Spleen (tissue), 11 donors: ENCODE results near the gene IFT52. TPM values are rescaled to one million over a fixed set of nuclear protein-coding genes. Genes with fewer than 3 reads are reported as not detected.
A peak's percentile ranks its signal among the peaks of the same experiment; 100 is the strongest.
"Not testable (repeated sequence)": the region's sequence is repeated elsewhere in the genome, so short reads cannot be mapped to it uniquely, and the experiment has no call there.

ENCODE experiments used
- DNase-seq: peaks from one replicate; pipeline ENCODE4 v3.0.0-alpha.2; 2020
- H3K27ac ChIP-seq, 8 donors: fragments of 200-600 bp; sonication (generic) in 7 of 8; 1 replicate in 4 of 8; 2 replicates in 4 of 8; pipeline versions ENCODE4 v1.5.0 to v1.8.0; 2016 to 2021; ENCODE audit warnings: inconsistent platforms in 4 of 8, mild to moderate bottlenecking in 4 of 8, moderate library complexity in 1 of 8
- H3K27me3 ChIP-seq, 7 donors: fragments of 200-600 bp; sonication (generic) in 6 of 7; replicated peaks in 1 of 7; 1 replicate in 4 of 7; 2 replicates in 3 of 7; pipeline versions ENCODE4 v1.5.0 to v1.8.0; 2016 to 2021; ENCODE audit warnings: inconsistent platforms in 3 of 7, mild to moderate bottlenecking in 1 of 7
- H3K36me3 ChIP-seq, 6 donors: fragments of 200-600 bp; sonication (generic) in 5 of 6; 1 replicate in 4 of 6; 2 replicates in 2 of 6; pipeline versions ENCODE4 v1.5.0 to v1.8.0; 2016 to 2021; ENCODE audit warnings: inconsistent platforms in 2 of 6
- H3K4me1 ChIP-seq, 6 donors: fragments of 200-600 bp; sonication (generic) in 5 of 6; 1 replicate in 3 of 6; 2 replicates in 3 of 6; pipeline versions ENCODE4 v1.5.0 to v1.8.0; 2016 to 2021; ENCODE audit warnings: inconsistent platforms in 3 of 6
- H3K4me3 ChIP-seq, 8 donors: fragments of 200-600 bp; sonication (generic) in 7 of 8; 1 replicate in 4 of 8; 2 replicates in 4 of 8; pipeline versions ENCODE4 v1.5.0 to v1.8.0; 2016 to 2021; ENCODE audit warnings: inconsistent platforms in 4 of 8, mild to moderate bottlenecking in 4 of 8, moderate library complexity in 2 of 8
- H3K9me3 ChIP-seq, 8 donors: fragments of 200-600 bp; sonication (generic) in 7 of 8; 1 replicate in 4 of 8; 2 replicates in 4 of 8; pipeline versions ENCODE4 v1.5.0 to v1.8.0; 2016 to 2021; ENCODE audit warnings: inconsistent platforms in 4 of 8
- POLR2A ChIP-seq, 3 donors: fragments of 450-650 bp; IDR thresholded peaks; one replicate each; pipeline ENCODE4 v1.5.1; 2017; ENCODE audit warnings: antibody characterized with exemption in 3 of 3, mild to moderate bottlenecking in 1 of 3
- POLR2AphosphoS5 ChIP-seq, 3 donors: sonication (generic); formaldehyde crosslinking; IDR thresholded peaks; one replicate each; pipeline ENCODE4 v1.5.1; 2017; ENCODE audit warnings: antibody characterized with exemption in 3 of 3
- WGBS, 5 donors: extraction: QIAGEN DNeasy Blood & Tissue Kit in 3 of 5; methylation state at CpG; one replicate each; pipeline versions ENCODE4 v1.1.5 to v1.1.7; 2013 to 2018; 5-methylcytosine and 5-hydroxymethylcytosine counted together
- intact Hi-C: fragments of 100-400 bp; cut with DNase I; formaldehyde crosslinking; loops from one replicate; pipeline ENCODE4 v1.15.0; 2023; ENCODE audit warnings: low total_unique reads
- polyA plus RNA-seq, 3 donors: library from polyadenylated mRNA; stranded (reverse); fragments of 200-250 nt; gene quantifications; one replicate each; pipeline ENCODE4 v1.2.1, GENCODE V29; 2013
- total RNA-seq, 7 donors: library from RNA; depleted of rRNA in 3 of 7; stranded (reverse); fragments of >200 nt in 3 of 7; fragmentation: NEBNext Ultra II Directional in 4 of 7; extraction: Animal tissue kit (Norgen Biotek cat#: 25700) in 4 of 7; gene quantifications; one replicate each; pipeline versions ENCODE4 v1.1.0 to v1.2.1, GENCODE V29; 2016 to 2021
- TF ChIP-seq, protein P1 (sequence below), 11 experiments: fragments of 200-600 bp in 7 of 11; fragments of 450-650 bp in 4 of 11; sonication (generic) in 4 of 11; IDR thresholded peaks in 8 of 11; conservative IDR thresholded peaks in 3 of 11; 1 replicate in 7 of 11; 2 replicates in 4 of 11; pipeline versions ENCODE4 v1.4.0 to v1.8.0; 2016 to 2021; ENCODE audit warnings: antibody characterized with exemption in 11 of 11, inconsistent platforms in 4 of 11, mild to moderate bottlenecking in 1 of 11
- donor health status: healthy with polysubstance abuse.
- donor health status: DM: no; HTN: no; CAD: no; lungs with moderate emphysema.
- donor health status: DM: no; HTN: no; CAD: no.
- donor health status: Bipolar disorder and iron deficiency.
- donor health status: healthy.
- donor health status: DM: no; HTN: no; CAD: no.
- donor health status: DM: yes; HTN: yes; CAD: no.

Gene IFT52
- total and polyA plus RNA-seq, 10 donors: 14.4 to 26.4 (median 18.6) TPM

DNA sequence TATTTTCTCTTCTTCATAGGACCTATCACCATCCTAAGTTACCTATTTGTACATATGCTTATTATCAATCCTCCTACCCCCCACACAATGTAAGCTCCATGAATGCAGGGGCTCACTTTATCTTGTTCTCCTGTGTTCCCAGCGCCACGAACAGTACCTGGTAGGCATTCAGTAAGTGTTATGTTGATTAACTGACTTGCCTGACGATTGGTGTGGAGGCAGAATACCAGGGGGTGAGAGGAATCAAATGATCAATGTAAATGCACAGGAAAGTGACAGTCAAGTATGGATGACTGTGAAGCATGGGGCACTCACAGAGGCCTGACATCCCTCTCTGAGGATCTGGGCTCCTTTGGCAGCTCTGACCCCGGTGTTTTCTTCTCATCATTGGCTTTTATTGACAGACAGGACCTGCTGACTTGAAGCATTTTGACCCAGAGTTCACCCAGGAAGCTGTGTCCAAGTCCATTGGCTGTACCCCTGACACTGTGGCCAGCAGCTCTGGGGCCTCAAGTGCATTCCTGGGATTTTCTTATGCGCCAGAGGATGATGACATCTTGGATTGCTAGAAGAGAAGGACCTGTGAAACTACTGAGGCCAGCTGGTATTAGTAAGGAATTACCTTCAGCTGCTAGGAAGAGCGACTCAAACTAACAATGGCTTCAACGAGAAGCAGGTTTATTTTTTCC, 6.1 kb upstream of the IFT52 start:
- TF ChIP-seq POLR2A (IDR thresholded peaks at IDR 0.05) (no peak), POLR2AphosphoS5 (IDR thresholded peaks at IDR 0.05) (no peak)
- TF ChIP-seq, protein P1, sequence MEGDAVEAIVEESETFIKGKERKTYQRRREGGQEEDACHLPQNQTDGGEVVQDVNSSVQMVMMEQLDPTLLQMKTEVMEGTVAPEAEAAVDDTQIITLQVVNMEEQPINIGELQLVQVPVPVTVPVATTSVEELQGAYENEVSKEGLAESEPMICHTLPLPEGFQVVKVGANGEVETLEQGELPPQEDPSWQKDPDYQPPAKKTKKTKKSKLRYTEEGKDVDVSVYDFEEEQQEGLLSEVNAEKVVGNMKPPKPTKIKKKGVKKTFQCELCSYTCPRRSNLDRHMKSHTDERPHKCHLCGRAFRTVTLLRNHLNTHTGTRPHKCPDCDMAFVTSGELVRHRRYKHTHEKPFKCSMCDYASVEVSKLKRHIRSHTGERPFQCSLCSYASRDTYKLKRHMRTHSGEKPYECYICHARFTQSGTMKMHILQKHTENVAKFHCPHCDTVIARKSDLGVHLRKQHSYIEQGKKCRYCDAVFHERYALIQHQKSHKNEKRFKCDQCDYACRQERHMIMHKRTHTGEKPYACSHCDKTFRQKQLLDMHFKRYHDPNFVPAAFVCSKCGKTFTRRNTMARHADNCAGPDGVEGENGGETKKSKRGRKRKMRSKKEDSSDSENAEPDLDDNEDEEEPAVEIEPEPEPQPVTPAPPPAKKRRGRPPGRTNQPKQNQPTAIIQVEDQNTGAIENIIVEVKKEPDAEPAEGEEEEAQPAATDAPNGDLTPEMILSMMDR (IDR thresholded peaks at IDR 0.05 in 8 of 11, conservative IDR thresholded peaks at IDR 0.05 in 3 of 11): no peak
- Histone ChIP-seq H3K9me3 (no peaks in the 10 kb centered on the region), H3K27me3 (no peaks in the 10 kb centered on the region), H3K4me1 (peaks cover 0 to 13% (median 1%) of the 10 kb centered on the region in 6 donors), H3K36me3 (no peaks in the 10 kb centered on the region), H3K27ac (peak overlapping the region in 4 of 8 donors; percentile 16 to 34 (median 22)), H3K4me3 (no peak overlapping the region)
- no peak for DNase-seq
- intact Hi-C loops: no loop called here
- 72 to 83% (median 76%) methylated on average over 7 of the region's 7 CpGs for WGBS, 5 donors

DNA sequence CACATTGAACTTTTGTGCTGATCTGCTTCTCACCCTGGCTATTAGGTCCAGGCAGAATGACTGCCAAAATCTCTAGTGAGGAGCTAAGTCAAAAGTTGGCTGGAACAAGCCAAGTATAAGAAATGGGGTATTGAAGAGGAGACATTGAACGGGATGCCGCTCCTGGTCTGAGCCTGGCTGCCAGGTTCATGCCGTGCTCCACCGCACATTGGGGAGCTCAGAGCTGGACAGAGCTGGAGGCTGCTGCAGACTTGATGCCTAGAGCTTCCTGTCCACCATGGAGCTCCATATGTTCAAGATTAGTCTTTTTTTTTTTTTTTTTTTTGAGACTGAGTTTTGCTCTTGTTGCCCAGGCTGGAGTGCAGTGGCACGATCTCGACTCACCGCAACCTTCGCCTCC, 4.1 kb upstream of the IFT52 start:
- Histone ChIP-seq H3K4me1 (peaks cover 6 to 21% (median 15%) of the 10 kb centered on the region in 6 donors), H3K36me3 (no peaks in the 10 kb centered on the region), H3K27me3 (no peaks in the 10 kb centered on the region), H3K27ac (no peak overlapping the region), H3K4me3 (no peak overlapping the region), H3K9me3 (no peaks in the 10 kb centered on the region)
- 83 to 94% (median 86%) methylated on average over 8 of the region's 8 CpGs for WGBS, 5 donors
- peak; percentile 55 for DNase-seq
- TF ChIP-seq, protein P1 (IDR thresholded peaks at IDR 0.05 in 8 of 11, conservative IDR thresholded peaks at IDR 0.05 in 3 of 11): no peak
- TF ChIP-seq POLR2AphosphoS5 (IDR thresholded peaks at IDR 0.05) (no peak), POLR2A (IDR thresholded peaks at IDR 0.05) (no peak)
- intact Hi-C loops: no loop called here

DNA sequence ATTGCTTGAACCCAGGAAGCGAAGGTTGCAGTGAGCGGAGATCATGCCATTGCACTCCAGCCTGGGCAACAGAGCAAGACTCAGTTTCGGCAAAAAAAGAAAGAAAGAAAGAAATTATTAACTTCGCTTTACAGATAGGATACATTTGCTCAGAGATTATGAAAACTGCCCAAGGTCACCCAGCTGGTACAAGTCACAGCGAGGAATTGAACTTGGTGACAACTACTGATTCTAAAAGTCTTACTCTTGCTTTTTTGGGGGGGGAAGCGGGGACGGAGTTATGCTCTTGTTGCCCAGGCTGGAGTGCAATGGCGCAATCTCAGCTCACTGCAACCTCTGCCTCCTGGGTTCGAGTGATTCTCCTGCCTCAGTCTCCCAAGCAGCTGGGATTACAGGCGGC, 2.2 kb upstream of the IFT52 start:
- H3K4me1 ChIP-seq: peaks cover 9 to 29% (median 23%) of the 10 kb centered on the region in 6 donors
- H3K27ac ChIP-seq, DNase-seq, H3K27me3 ChIP-seq, intact Hi-C loops, H3K4me3 ChIP-seq, H3K9me3 ChIP-seq, H3K36me3 ChIP-seq: not testable (repeated sequence)
- WGBS, 5 donors: 93 to 96% (median 95%) methylated on average over 10 of the region's 10 CpGs

DNA sequence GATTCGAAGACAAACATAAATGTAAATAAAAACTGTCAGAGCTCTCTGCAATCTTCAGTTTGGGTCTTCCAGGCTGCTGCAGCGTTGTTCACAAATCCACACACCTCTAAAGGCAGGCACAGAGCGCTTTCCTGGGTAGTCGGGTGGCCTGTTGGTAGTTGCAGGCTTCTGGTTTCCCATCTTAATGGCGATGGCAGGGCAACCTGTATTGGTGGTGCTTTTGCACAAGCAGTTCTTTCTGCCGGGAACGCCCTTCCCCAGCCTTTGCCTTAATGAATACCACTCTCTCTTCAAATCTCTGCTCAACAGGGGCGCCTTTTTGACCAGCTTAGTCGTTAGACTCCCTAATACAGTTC, 723 bp upstream of the IFT52 start:
- Histone ChIP-seq H3K27me3 (no peaks in the 10 kb centered on the region), H3K36me3 (peaks cover 0 to 7% (median 6%) of the 10 kb centered on the region in 6 donors), H3K27ac (peak overlapping the region; percentile 77 to 94 (median 92)), H3K4me3 (peak overlapping the region; percentile 72 to 99 (median 87)), H3K9me3 (no peaks in the 10 kb centered on the region), H3K4me1 (peaks cover 9 to 29% (median 22%) of the 10 kb centered on the region in 6 donors)
- 23 to 35% (median 30%) methylated on average over 8 to 9 of the region's 9 CpGs for WGBS, 5 donors
- intact Hi-C loops: no loop called here
- no peak for DNase-seq
- TF ChIP-seq, protein P1 (IDR thresholded peaks at IDR 0.05 in 8 of 11, conservative IDR thresholded peaks at IDR 0.05 in 3 of 11): no peak
- TF ChIP-seq POLR2AphosphoS5 (IDR thresholded peaks at IDR 0.05): no peak
- TF ChIP-seq POLR2A (IDR thresholded peaks at IDR 0.05): no peak

DNA sequence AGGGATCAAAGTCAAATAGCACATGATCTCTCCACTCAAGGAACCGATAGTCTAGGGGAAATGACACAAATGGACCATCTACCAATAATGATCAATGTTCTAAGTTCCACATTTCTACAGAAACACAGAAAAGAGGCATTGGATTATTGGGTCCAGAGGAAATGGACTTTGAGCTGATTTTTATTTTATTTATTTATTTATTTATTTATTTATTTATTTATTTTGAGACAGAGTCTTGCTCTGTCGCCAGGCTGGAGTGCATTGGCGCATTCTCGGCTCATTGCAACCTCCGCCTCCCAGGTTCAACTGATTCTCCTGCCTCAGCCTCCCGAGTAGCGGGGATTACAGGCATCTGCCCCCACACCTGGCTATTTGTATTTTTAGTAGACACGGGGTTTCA, 11.2 kb downstream of the IFT52 start:
- intact Hi-C loops, H3K4me3 ChIP-seq, H3K27ac ChIP-seq, H3K9me3 ChIP-seq, H3K27me3 ChIP-seq, H3K4me1 ChIP-seq, DNase-seq: not testable (repeated sequence)
- peaks cover 3 to 90% (median 55%) of the 10 kb centered on the region in 6 donors for H3K36me3 ChIP-seq
- 85 to 90% (median 88%) methylated on average over 8 of the region's 8 CpGs for WGBS, 5 donors
